ENCODE data around the gene SLC30A5.
"Not testable (repeated sequence)": the region's sequence is repeated elsewhere in the genome, so short reads cannot be mapped to it uniquely, and the experiment has no call there.

The SLC30A5 gene

DNA sequence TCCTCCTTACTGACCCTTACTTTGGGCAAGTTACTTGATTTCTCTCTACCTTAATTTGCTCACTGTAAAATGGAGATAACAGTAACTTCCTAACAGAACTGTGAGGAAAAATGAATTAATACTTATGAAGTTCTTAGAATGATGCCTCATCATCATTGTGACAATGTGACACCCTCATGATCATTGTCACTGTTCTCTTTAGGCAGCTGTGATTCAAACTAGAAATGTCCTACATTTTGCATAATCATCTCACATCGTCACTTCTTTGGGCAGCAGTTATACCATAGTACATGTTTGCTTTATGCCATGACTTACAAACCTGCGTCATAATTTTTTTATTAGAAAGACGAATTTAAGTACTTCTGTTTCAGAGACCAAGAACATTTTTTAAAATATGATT lies 9.7 kb downstream of the SLC30A5 start:
- H3K4me3 ChIP-seq (ENCODE audit: low read depth, low read length) = no peak overlapping the region

DNA sequence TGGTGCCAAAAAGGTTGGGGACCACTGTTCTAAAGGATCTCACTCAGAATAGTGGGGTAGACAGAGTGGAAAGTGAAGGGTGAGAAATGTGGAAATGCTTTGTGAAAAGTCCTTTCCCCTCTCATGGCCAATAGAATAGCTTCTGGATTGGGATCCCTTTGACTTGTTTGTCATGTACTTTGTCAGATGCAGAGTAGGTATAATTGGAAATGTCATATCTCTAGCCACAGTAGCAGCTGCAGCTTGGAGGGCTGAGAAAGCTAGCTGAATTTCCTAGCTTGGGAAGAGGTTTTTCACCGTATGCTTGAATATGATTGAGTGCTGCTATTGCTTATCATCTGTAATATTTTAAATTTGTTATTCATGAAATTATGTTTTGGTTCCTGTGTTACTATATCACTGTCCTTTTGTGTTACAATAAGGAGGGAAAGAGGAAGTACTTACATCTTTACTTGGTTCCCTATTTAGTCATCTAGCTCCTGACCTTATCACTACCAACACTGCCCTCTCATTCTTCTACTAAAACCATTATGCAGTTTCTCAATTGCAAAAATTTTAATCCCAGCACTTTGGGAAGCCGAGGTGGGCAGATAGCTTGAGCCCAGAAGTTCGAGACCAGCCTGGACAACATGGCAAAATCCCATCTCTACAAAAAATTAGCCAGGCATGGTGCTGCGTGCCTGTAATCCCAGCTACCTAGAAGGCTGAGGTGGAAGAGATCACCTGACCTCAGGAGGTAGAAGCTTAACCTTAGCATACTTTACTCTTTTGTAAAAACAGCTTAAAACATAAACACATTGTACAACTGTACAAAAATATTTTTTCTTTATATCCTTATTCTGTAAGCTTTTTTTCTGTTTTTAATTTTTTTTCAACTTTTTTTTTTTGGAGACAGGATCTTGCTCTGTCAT lies 12.4 kb downstream of the SLC30A5 start:
- no peak overlapping the region for H3K4me3 ChIP-seq (ENCODE audit: low read depth, low read length)

DNA sequence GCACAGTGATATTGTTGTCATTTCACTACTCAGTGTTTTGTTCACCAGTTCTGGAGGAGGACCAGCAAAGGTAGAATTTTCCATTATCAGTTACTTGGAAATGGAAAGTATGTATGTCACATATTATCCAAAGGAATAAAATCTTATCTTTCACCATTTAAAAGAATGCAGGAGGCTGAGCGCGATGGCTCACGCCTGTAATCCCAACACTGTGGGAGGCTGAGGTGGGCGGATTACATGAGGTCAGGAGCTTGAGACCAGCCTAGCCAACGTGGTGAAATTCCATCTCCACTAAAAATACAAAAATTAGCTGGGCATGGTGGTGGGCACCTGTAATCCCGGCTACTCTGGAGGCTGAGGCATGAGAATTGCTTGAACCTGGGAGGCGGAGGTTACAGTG lies 14.6 kb downstream of the SLC30A5 start:
- not testable (repeated sequence) for H3K4me3 ChIP-seq (ENCODE audit: low read depth, low read length)

DNA sequence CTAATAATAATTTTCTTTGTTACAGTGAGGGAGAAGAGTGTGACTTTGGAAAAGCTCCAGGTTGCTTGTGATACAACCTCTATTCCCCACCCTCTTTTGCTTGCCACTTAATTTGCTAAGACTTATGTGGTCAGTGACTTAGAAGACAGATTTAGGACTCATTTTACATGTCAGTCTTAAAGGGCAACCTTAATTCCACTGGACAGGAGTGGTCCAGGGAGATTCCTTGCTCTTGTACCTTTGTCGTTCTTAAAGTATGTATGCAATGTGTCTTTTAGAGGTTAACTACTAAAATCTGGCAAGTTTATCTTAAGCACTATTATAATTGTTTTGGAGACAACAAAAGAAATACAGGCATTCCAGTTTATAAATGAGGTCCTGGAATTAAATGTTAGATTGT lies 20.0 kb downstream of the SLC30A5 start:
- no peak overlapping the region for H3K4me3 ChIP-seq (ENCODE audit: low read depth, low read length)

DNA sequence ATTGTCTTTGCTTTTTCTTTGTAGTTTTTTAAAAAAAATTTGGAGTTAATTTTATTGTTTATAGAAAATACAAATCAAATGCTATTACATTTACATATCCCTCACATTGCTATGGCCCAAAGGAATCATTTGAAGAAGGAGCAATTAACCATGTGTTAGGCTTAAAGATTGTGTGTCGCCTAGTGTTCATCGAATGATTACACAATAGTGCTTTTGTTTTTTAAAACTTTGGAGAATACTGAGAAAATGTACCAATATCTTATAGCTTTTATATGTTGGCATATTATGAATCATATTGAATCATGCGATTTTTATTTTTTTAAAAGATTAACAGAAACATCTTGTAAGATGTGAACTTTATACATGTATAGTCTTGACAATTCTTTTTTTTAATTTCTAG lies 21.7 kb downstream of the SLC30A5 start:
- H3K4me3 ChIP-seq (ENCODE audit: low read depth, low read length) = no peak overlapping the region

DNA sequence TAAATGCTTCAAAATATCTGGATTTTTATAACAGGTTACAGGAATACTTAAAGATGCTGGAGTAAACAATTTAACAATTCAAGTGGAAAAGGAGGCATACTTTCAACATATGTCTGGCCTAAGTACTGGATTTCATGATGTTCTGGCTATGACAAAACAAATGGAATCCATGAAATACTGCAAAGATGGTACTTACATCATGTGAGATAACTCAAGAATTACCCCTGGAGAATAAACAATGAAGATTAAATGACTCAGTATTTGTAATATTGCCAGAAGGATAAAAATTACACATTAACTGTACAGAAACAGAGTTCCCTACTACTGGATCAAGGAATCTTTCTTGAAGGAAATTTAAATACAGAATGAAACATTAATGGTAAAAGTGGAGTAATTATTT lies 35.6 kb downstream of the SLC30A5 start:
- no peak overlapping the region for H3K4me3 ChIP-seq (ENCODE audit: low read depth, low read length)

DNA sequence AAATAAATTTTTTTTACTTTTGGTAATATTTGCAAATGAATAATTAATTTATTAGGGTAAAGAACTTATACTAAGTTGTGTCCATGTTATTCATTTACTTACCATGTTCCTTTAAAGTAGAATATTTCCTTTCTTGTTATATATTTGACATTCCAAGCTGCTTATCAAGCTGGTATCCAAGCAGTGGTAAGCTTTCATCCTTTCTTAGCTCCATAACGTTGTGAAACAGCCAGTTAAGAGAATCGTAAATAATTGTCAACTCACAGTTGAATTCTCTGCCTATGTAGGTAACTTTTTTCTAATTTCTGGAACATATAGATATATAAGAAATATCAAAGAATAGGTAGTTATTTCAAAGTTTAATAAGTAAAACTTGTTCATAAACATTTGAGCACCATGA lies 36.4 kb downstream of the SLC30A5 start:
- no peak overlapping the region for H3K4me3 ChIP-seq (ENCODE audit: low read depth, low read length)

DNA sequence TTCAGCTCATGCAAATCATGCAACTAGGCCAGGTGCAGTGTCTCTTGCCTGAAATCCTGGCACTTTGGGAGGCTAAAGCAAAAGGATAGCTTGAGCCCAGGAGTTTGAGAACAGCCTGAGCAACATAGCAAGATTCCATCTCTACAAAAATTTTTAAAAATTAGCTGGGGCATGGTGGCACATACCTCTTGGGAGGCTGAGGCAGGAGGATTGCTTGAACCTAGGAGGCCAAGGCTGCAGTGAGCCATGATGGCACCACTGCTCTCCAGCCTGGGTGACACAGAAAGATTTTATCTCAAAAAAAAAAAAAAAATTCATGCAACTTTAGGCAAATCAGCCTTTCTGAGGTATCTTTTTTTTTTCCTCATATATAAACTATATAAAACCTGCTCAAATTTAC lies 37.5 kb downstream of the SLC30A5 start:
- no peak overlapping the region for H3K4me3 ChIP-seq (ENCODE audit: low read depth, low read length)

DNA sequence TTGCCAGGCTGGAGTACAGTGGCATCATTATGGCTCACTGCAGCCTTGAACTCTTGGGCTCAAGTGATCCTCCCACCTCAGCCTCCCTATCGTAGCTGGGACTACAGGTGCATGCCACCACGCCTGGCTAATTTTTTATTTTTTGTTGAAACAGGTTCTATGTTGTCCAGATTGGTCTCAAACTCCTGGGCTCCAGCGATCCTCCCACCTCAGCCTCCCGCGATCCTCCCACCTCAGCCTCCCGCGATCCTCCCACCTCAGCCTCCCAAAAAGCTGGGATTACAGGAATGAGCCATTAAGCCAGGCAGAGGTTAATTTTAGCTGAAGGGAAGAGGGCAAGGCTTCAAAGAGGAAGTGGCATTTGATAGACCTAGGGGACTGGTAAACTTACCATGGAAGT lies 40.3 kb downstream of the SLC30A5 start:
- H3K4me3 ChIP-seq (ENCODE audit: low read depth, low read length) = no peak overlapping the region

DNA sequence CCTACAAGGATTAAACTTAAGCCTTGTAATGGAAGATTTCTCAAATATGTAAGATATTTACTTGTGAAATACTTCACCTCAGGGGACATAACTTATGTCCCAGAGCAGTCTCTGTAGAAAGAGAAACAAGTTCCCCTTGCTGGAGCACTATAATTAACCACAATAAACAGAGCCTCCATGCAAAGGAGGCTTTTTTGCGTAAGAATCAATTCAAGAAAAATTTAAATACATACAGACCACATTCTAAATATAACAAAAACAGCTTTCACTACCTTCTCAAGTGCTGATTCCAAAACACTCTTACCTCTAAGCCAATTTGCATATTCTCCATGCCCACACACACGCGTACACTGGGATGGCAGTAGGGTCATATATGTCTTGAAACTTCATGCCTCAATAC lies 42.5 kb downstream of the SLC30A5 start:
- H3K4me3 ChIP-seq (ENCODE audit: low read depth, low read length) = no peak overlapping the region

DNA sequence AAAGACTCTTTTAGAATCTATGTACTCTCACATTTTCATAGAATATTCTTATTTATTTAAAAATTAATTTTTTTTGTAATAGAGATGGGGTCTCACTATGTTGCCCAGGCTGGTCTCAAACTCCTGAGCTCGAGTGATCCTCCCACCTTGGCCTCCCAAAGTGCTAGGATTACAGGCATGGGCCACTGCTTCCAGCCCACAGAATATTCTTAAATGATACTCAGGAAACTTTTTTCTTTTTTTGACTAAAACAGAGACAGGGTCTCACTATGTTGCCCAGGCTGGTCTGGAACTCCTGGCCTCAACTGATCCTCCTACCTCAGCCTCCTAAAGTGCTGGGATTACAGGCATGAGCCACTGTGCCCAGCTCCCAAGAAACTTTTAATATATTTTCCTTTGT lies 43.4 kb downstream of the SLC30A5 start:
- not testable (repeated sequence) for H3K4me3 ChIP-seq (ENCODE audit: low read depth, low read length)

DNA sequence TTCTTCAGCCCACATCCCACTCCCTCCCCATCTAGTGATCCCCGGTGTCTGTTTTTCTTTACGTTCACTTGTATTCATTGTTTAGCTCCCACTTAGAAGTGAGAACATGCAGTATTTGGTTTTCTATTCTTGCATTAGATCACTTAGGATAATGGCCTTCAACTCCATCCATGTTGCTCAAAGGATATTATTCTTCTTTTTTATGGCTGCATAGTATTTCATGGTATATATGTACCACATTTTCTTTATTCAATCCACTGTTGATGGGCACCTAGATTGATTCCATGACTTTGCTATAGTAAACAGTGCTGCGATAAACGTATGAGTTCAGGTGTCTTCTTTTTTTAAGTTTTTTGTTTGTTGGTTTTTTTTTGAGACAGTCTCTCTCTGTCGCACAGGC lies 44.0 kb downstream of the SLC30A5 start:
- no peak overlapping the region for H3K4me3 ChIP-seq (ENCODE audit: low read depth, low read length)

DNA sequence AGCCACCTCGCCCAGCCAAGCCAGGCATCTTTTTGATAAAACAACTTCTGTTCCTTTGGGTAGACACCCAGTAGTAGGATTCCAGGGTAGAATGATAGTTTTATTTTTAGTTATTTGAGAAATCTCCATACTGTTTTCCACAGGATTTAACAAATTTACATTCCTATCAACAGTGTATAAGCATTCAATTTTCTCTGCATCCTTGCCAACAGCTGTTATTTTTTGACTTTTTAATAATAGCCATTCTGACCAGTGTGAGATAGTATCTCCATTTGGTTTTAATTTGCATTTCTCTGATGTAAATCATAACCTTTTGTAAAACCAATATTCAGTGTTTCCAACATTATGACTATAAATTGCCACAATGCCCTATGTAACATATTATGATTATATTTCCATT lies 45.0 kb downstream of the SLC30A5 start:
- no peak overlapping the region for H3K4me3 ChIP-seq (ENCODE audit: low read depth, low read length)

DNA sequence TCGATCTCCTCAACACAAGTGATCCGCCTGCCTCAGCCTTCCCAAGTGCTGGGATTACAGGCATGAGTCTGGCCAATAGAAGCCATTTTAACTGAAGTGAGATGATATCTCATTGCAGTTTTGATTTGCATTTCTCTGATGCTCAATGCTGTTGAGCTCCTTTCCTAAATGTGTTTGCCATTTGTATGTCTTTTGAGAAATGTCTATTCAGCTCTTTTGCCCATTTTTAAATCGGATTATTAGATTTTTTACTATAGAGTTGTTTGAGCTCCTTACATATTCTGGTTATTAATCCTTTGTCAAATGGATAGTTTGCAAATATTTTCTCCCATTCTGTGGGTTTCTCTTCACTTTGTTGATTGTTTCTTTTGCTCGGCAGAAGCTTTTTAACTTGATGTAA lies 46.4 kb downstream of the SLC30A5 start:
- H3K4me3 ChIP-seq (ENCODE audit: low read depth, low read length) = not testable (repeated sequence)

DNA sequence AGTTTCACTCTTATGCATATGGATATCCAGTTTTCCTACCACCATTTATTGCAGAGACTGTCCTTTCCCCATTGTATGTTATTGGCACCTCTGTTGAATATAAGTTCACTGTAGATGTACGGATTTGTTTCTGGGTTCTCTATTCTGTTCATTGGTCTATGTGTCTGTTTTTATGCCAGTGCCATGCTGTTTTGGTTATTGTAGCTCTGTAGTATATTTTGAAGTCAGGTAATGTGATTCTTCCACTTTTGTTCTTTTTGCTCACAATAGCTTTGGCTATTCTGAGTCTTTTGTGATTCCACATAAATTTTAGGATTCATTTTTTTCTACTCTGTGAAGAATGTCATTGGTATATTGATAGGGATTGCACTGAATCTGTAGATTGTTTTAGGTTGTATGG lies 47.0 kb downstream of the SLC30A5 start:
- H3K4me3 ChIP-seq (ENCODE audit: low read depth, low read length) = no peak overlapping the region

DNA sequence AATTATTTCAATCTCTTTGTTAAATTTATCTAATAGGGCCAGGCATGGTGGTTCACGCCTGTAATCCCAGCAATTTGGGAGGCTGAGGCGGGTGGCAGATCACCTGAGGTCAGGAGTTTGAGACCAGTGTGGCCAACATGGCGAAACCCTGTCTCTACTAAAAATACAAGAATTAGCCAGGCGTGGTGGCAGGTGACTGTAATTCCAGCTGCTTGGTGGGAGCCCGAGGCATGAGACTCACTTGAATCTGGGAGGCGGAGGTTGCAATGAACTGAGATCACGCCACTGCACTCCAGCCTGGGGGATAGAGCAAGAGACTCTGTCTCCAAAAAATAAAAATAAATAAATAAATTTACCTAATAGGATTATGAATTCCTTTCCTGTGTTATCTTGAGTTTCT lies 54.8 kb downstream of the SLC30A5 start:
- not testable (repeated sequence) for H3K4me3 ChIP-seq (ENCODE audit: low read depth, low read length)

DNA sequence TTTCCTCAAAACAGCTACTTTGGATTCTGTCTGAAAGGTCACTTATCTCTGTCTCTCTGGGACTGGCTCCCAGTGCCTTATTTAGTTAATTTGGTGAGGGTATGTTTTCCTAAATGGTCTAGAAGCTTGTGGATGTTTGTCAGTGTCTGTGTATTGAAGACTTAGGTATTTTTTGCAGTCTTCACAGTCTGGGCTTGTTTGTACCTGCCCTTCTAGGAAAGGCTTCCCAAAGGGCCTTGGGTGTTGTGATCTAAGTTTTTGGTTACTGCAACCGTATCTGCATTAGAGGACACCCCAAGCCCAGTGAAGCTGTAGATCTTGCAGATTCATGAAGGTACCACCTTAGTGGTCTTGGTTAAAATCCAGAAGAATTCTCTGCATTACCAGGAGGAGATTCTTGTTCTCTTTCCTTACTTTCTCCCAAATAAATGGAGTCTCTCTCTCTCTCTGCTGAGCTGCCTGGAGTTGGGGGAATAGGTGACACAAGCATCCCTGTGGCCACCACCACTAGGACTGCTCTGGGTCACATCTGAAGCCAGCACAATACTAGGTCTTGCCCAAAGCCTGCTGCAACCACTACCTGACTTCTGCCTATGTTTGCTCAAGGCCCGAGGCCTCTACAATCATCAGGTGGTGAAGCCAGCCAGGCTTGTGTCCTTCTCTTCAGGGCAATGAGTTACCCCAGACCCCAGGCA lies 55.3 kb downstream of the SLC30A5 start:
- H3K4me3 ChIP-seq (ENCODE audit: low read depth, low read length) = no peak overlapping the region

DNA sequence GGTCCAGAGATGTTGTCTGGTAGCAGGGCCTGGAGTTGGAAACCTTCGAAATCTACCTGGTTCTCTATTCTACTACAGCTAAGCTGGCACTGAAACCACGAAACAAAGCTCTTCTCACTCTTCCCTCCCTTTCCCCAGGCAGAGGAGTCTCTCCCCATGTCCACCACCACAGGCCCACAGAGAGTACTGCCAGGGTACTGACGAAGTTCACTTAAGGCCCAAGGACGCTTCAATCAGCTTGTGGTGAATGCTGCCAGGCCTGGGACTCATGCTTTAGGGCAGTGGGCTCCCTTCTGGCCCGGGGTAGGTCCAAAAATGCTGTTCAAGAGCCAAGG lies 55.8 kb downstream of the SLC30A5 start:
- no peak overlapping the region for H3K4me3 ChIP-seq (ENCODE audit: low read depth, low read length)

DNA sequence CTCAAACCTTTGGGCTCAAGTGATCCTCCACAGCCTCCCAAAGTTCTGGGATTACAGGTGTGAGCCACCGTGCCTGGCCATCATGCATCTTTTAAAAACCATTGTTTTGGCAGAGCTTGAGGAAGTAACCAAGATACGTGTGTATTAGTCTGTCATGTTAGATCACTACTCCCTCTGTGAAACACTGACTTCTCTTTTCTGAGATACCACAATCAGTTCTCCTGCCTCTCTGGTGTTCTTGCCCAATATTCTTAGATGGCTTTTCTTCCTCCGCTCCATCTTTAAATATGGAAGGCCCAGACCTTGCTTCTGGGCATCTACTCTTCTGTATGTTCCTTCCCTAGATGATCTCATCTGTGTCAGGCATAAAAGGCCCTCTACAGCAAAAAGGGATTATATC lies 58.9 kb downstream of the SLC30A5 start:
- no peak overlapping the region for H3K4me3 ChIP-seq (ENCODE audit: low read depth, low read length)

DNA sequence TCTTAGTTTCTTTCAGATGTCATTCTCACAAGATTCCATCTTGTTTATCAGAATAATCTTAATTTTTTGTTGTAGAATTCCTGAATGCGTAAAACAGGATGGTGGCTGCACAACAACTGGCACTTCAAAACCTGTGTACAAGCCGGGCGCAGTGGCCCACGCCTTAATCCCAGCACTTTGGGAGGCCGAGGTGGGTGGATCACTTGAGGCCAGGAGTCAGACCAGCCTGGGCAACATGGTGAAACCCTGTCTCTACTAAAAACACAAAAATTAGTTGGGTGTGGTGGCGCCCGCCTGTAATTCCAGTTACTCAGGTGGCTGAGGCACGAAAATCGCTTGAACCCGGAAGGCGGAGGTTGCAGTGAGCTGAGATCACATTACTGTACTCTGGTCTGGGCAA lies 62.6 kb downstream of the SLC30A5 start:
- no peak overlapping the region for H3K4me3 ChIP-seq (ENCODE audit: low read depth, low read length)

DNA sequence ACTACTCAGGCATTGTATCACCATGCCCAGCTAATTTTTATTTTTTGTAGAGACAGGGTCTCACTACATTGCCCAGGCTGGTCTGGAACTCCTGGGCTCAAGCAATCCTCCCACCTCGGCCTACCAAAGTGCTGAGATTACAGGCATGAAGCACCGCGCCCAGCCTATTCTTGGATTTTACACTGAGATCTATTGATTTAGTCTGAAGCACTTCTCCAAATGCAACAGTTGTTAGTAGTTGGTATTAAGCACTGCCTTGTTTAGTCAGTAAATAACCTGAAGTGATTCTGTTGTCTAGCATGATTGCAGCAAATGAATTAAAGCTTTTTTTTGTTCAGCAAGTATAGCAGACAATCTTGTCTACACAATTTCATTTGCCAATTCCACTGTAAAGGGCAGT lies 64.2 kb downstream of the SLC30A5 start:
- no peak overlapping the region for H3K4me3 ChIP-seq (ENCODE audit: low read depth, low read length)

DNA sequence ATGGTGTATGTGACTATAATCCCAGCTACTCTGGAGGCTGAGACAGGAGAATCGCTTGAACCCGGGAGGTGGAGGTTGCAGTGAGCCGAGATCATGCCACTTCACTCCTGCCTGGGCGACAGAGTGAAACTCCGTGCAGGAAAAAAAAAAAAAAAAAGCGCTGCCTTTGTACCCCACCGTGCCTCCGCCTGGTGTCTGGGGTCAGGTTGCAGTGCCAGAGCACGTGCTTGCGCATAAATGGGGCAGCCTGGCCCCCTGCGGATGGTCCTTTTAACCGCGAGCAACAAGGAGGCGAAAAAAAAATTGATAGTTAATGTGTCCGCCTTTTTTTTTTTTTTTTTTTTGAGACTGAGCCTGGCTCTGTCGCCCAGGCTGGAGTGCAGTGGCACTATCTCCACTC lies 66.8 kb downstream of the SLC30A5 start:
- H3K4me3 ChIP-seq (ENCODE audit: low read depth, low read length) = no peak overlapping the region
